Measurements from ENCODE around the gene EXOC6. TPM values are rescaled to one million over a fixed set of nuclear protein-coding genes. Genes with fewer than 3 reads are reported as not detected.

EXOC6 gene
- total and polyA plus RNA-seq, 7 donors: 7.4 to 27.8 (median 14.4) TPM

GRCh38 chr10:92891885-92892690, 43.8 kb downstream of the EXOC6 start:
- TF ChIP-seq CTCF (IDR thresholded peaks at IDR 0.05): no peak
- no peaks in the 10 kb centered on the region for H3K27me3 ChIP-seq (ENCODE audit: insufficient read depth in 3 of 3, low read length in 2 of 3)
- no peak overlapping the region for H3K4me3 ChIP-seq
- intact Hi-C loops (cut with DNase I): no loop called here
- H3K4me1 ChIP-seq: peaks cover 20% of the 10 kb centered on the region
- peaks cover 0 to 17% of the 10 kb centered on the region in 2 donors for H3K36me3 ChIP-seq (ENCODE audit: insufficient read depth in 1 of 2, low read depth in 1 of 2)
- peak; percentile 30 to 54 for DNase-seq
- no peaks in the 10 kb centered on the region for H3K9me3 ChIP-seq
- H3K27ac ChIP-seq: no peak overlapping the region
- 50 to 52% (median 51%) methylated on average over 5 of the region's 5 CpGs for WGBS, 3 donors
- peak; percentile 79 to 94 (median 86) for ATAC-seq

- TF ChIP-seq CTCF (IDR thresholded peaks at IDR 0.05): no peak
- H3K9me3 ChIP-seq: no peaks in the 10 kb centered on the region
- H3K27ac ChIP-seq: no peak overlapping the region
- DNase-seq (no peak), ATAC-seq (peak in 1 of 4 donors; percentile 19)
- no peak overlapping the region for H3K4me3 ChIP-seq
- H3K27me3 ChIP-seq (ENCODE audit: insufficient read depth in 3 of 3, low read length in 2 of 3): no peaks in the 10 kb centered on the region
- intact Hi-C loops (cut with DNase I): no loop called here
- WGBS, 3 donors: 58 to 68% (median 60%) methylated on average over 3 of the region's 3 CpGs
- H3K36me3 ChIP-seq (ENCODE audit: insufficient read depth in 1 of 2, low read depth in 1 of 2): peaks cover 4 to 22% of the 10 kb centered on the region in 2 donors
- peaks cover 18% of the 10 kb centered on the region for H3K4me1 ChIP-seq
Measured at GRCh38 chr10:92892691-92893054, 44.4 kb downstream of the EXOC6 start.

DNA sequence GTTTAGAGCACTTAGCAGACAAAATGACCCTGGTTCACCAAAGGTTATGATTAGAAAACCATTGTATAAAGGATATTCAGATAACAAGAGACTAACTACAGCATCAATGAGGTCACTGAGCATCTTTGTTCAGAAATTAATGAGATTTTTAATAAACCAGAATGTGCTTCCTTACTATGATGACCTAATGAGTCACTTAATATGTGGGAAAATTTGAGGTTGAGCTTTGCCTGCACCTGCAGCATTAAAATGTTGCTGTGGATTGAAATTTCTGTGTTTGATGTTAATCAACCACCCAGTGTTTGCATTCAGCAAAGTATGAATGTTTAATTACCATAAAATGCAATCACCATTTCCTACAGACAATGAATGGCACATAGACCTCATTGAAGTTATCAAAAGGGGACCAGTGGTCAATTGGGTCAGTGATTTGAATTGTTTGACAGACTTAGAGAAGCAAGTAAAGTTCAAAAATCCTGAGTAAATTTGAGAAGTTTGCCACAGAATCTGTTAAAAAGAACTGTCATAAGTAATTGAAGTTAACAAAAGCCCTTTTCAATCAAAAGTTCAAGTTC, 45.8 kb downstream of the EXOC6 start:
- Histone ChIP-seq H3K4me3 (no peak overlapping the region), H3K36me3 (ENCODE audit: insufficient read depth in 1 of 2, low read depth in 1 of 2) (peaks cover 4 to 33% of the 10 kb centered on the region in 2 donors), H3K27ac (no peak overlapping the region), H3K4me1 (peaks cover 6% of the 10 kb centered on the region), H3K9me3 (no peaks in the 10 kb centered on the region), H3K27me3 (ENCODE audit: insufficient read depth in 3 of 3, low read length in 2 of 3) (no peaks in the 10 kb centered on the region)
- ATAC-seq: no peak
- no peak for TF ChIP-seq CTCF (IDR thresholded peaks at IDR 0.05)
- DNase-seq: no peak
- intact Hi-C loops (cut with DNase I): no loop called here

GRCh38 chr10:92897916-92898315, 49.6 kb downstream of the EXOC6 start:
- ATAC-seq (no peak), DNase-seq (no peak)
- H3K9me3 ChIP-seq: no peaks in the 10 kb centered on the region
- 93 to 94% (median 94%) methylated on average over 5 of the region's 5 CpGs for WGBS, 3 donors
- H3K4me3 ChIP-seq: no peak overlapping the region
- intact Hi-C loops (cut with DNase I): no loop called here
- no peak overlapping the region for H3K27ac ChIP-seq
- peaks cover 4 to 51% of the 10 kb centered on the region in 2 donors for H3K36me3 ChIP-seq (ENCODE audit: insufficient read depth in 1 of 2, low read depth in 1 of 2)
- no peaks in the 10 kb centered on the region for H3K27me3 ChIP-seq (ENCODE audit: insufficient read depth in 3 of 3, low read length in 2 of 3)
- H3K4me1 ChIP-seq: no peaks in the 10 kb centered on the region
- TF ChIP-seq CTCF (IDR thresholded peaks at IDR 0.05): no peak

All from psoas muscle (tissue), 8 donors.